K562 (cell line): ENCODE results near the gene ABI2. TPM values are rescaled to one million over a fixed set of nuclear protein-coding genes. Genes with fewer than 3 reads are reported as not detected.

Experiments
- ATAC-seq: fragments of 200-7000 bp; cut with Tn5 transposase; 3 replicates; pipeline ENCODE4 v1.9.1; 2020; ENCODE audit warnings: moderate library complexity
- BruUV-seq: library from RNA; stranded (reverse); fragments of 400-500 nt; replicated peaks from 2 replicates; lab custom pipeline; 2021; lab: Mats Ljungman, UMichigan
- CTCF ChIA-PET: fragments of 300-600 bp; formaldehyde crosslinking; extraction: SDS; loops from one replicate; lab custom pipeline; 2021; ENCODE audit warnings: low intra/inter-chr PET ratio; lab: Yijun Ruan, JAX
- POLR2A ChIA-PET: fragments of 300-600, 350-650 bp; sonication (Branson Sonifier 250); formaldehyde crosslinking; extraction: SDS; loops from one replicate; lab custom pipeline; 2021; ENCODE audit warnings: antibody characterized with exemption, inconsistent platforms; lab: Yijun Ruan, JAX
- DNase-seq, 4 experiments: peaks; one replicate each; pipeline versions ENCODE4 v3.0.0 to v3.0.0-alpha.2; 2011 to 2018; ENCODE audit warnings: low spot score in 3 of 4, mixed read lengths in 3 of 4; ENCODE audit errors: extremely low read depth in 1 of 4
- FAIRE-seq: peaks from 2 replicates; lab custom pipeline; 2011; peaks lifted over from hg19 to GRCh38; lab: Jason Lieb, UNC
- H2AFZ ChIP-seq: 2 replicates; pipeline ENCODE4 v1.6.0; 2011; ENCODE audit warnings: low read depth, low read length, control low read depth, inconsistent platforms
- H3K27ac ChIP-seq: fragments of 200-600 bp; 3 replicates; pipeline ENCODE4 v1.8.0; 2011; ENCODE audit warnings: low read depth, mild to moderate bottlenecking, control low read depth, inconsistent platforms, low read length, moderate library complexity, mixed read lengths; ENCODE audit errors: extremely low read depth
- H3K27me3 ChIP-seq, 2 experiments: fragments of 300-600 bp in 1 of 2; 2 replicates in 1 of 2; 3 replicates in 1 of 2; pipeline versions ENCODE4 v1.6.0 to v1.8.0; 2011; ENCODE audit warnings: inconsistent platforms in 2 of 2, low read length in 2 of 2, mild to moderate bottlenecking in 1 of 2, mixed read lengths in 1 of 2, moderate library complexity in 1 of 2; ENCODE audit not compliant: control insufficient read depth in 2 of 2, insufficient read depth in 2 of 2
- H3K36me3 ChIP-seq: fragments of 300-600 bp; 3 replicates; pipeline ENCODE4 v1.8.0; 2011; ENCODE audit warnings: mild to moderate bottlenecking, low read length, inconsistent platforms; ENCODE audit not compliant: control insufficient read depth, insufficient read depth
- H3K4me1 ChIP-seq, 2 experiments: fragments of 200-600 bp in 1 of 2; replicated peaks in 1 of 2; 2 replicates in 1 of 2; 3 replicates in 1 of 2; pipeline versions ENCODE4 v1.5.1 to v1.8.0; 2011; ENCODE audit warnings: inconsistent platforms in 2 of 2, low read length in 2 of 2, mild to moderate bottlenecking in 1 of 2, mixed read lengths in 1 of 2, moderate library complexity in 1 of 2; ENCODE audit not compliant: control insufficient read depth in 2 of 2, insufficient read depth in 2 of 2
- H3K4me2 ChIP-seq: 2 replicates; pipeline ENCODE4 v1.6.1; 2011; ENCODE audit warnings: low read length, control low read depth, inconsistent platforms, mixed read lengths; ENCODE audit not compliant: insufficient read depth
- H3K4me3 ChIP-seq: fragments of 200-600 bp; sonication (generic), shearing (Covaris generic); 2 replicates; pipeline ENCODE4 v1.5.1; 2016; ENCODE audit warnings: control low read depth, inconsistent platforms
- H3K79me2 ChIP-seq: fragments of 200-600 bp; 3 replicates; pipeline ENCODE4 v1.8.0; 2011; ENCODE audit warnings: low read length, inconsistent platforms; ENCODE audit not compliant: control insufficient read depth, insufficient read depth
- H3K9ac ChIP-seq, 2 experiments: 2 replicates each; pipeline versions ENCODE4 v1.6.0 to v1.6.1; 2011; ENCODE audit warnings: low read depth in 2 of 2, low read length in 2 of 2, control low read depth in 1 of 2, inconsistent platforms in 1 of 2, mild to moderate bottlenecking in 1 of 2, mixed read lengths in 1 of 2; ENCODE audit not compliant: insufficient read depth in 1 of 2
- H3K9me1 ChIP-seq: one replicate; pipeline ENCODE4 v1.6.0; 2011; ENCODE audit warnings: inconsistent platforms, mild to moderate bottlenecking, low read length, moderate library complexity; ENCODE audit not compliant: control insufficient read depth, insufficient read depth
- H3K9me3 ChIP-seq: replicated peaks from 2 replicates; pipeline ENCODE4 v1.5.1; 2011; ENCODE audit warnings: low read depth, low read length, inconsistent platforms; ENCODE audit not compliant: control insufficient read depth, insufficient read depth
- H4K20me1 ChIP-seq: replicated peaks from 2 replicates; pipeline ENCODE4 v1.6.1; 2011; ENCODE audit warnings: low read length, inconsistent platforms, mixed read lengths; ENCODE audit not compliant: control insufficient read depth, insufficient read depth
- MEF2D ChIP-seq: conservative IDR thresholded peaks from 2 replicates; pipeline ENCODE4 v1.6.1; 2016; ENCODE audit warnings: low read depth, missing genetic modification characterization, missing compliant biosample characterization
- RHOXF2B ChIP-seq: fragments of 250-450 bp; sonication (Bioruptor Pico); conservative IDR thresholded peaks from 2 replicates; pipeline ENCODE4 v1.5.1; 2021
- ZNF12 ChIP-seq: sonication (generic); formaldehyde crosslinking; IDR thresholded peaks from 2 replicates; pipeline ENCODE4 v1.4.0; 2020; ENCODE audit warnings: mild to moderate bottlenecking, missing genetic modification reagents
- ZNF239 ChIP-seq: fragments of 250-450 bp; sonication (Bioruptor Pico); IDR thresholded peaks from 2 replicates; pipeline ENCODE4 v1.4.0; 2020; ENCODE audit warnings: mild to moderate bottlenecking
- ZNF780A ChIP-seq: fragments of 250-450 bp; sonication (Bioruptor Pico); IDR thresholded peaks from 2 replicates; pipeline ENCODE4 v1.5.0; 2021; ENCODE audit warnings: mild to moderate bottlenecking
- WGBS: fragments of 100-300 bp; shearing (Covaris generic); methylation state at CpG from one replicate; pipeline ENCODE4 v1.1.6; 2016; ENCODE audit warnings: low coverage, mixed read lengths; ENCODE audit not compliant: insufficient coverage; ENCODE audit errors: missing lambda C conversion rate; 5-methylcytosine and 5-hydroxymethylcytosine counted together
- in situ Hi-C: fragments of 300-500 bp; cut with MboI; formaldehyde crosslinking; loops from 4 replicates; pipeline ENCODE4 v1.15.0; 2018; ENCODE audit warnings: inconsistent platforms, mixed read lengths
- intact Hi-C: fragments of 100-400 bp; cut with micrococcal nuclease; formaldehyde crosslinking; loops from 2 replicates; pipeline ENCODE4 v1.14.2; 2022
- polyA plus RNA-seq, 8 experiments: library from polyadenylated mRNA; depleted of rRNA in 4 of 8; stranded (reverse) in 5 of 8; unstranded in 3 of 8; fragments of >200 nt; fragmentation: Nextera tagmentation in 2 of 8; fragmentation: Illumina TruSeq in 1 of 8; extraction: Ambion mirVana in 2 of 8; extraction: Trizol in 1 of 8; gene quantifications; 2 replicates each; pipeline versions ENCODE4 v1.2.1 to v1.2.3, GENCODE V29; 2011 to 2014; ENCODE audit warnings: inconsistent platforms in 1 of 8, missing spikeins in 1 of 8
- total RNA-seq, 7 experiments: library from RNA; depleted of rRNA in 6 of 7; stranded (reverse); fragments of >200 nt in 6 of 7; fragmentation: Illumina TruSeq in 2 of 7; extraction: Trizol in 2 of 7; gene quantifications; 2 replicates each; pipeline versions ENCODE4 v1.2.1 to v1.2.3, GENCODE V29; 2011 to 2021; ENCODE audit warnings: low replicate concordance in 1 of 7
- TF ChIP-seq, protein P1 (sequence below), 3 experiments: IDR thresholded peaks in 2 of 3; conservative IDR thresholded peaks in 1 of 3; 2 replicates each; pipeline ENCODE4 v1.5.1; 2011 to 2012; ENCODE audit warnings: low read length in 3 of 3, mild to moderate bottlenecking in 3 of 3, control low read depth in 2 of 3, improper control_type of control experiment in 1 of 3, inconsistent platforms in 1 of 3, low read depth in 1 of 3, mixed read lengths in 1 of 3, moderate library complexity in 1 of 3; ENCODE audit not compliant: insufficient read depth in 2 of 3
- TF ChIP-seq, protein P2 (sequence below): fragments of 200-800 bp; sonication (Bioruptor generic); IDR thresholded peaks from 2 replicates; pipeline ENCODE4 v1.6.1; 2017; ENCODE audit warnings: missing genetic modification characterization, missing compliant biosample characterization
- TF ChIP-seq, protein P3 (sequence below): sonication (generic); formaldehyde crosslinking; IDR thresholded peaks from 2 replicates; pipeline ENCODE4 v1.8.0; 2022; ENCODE audit warnings: mild to moderate bottlenecking, missing genetic modification reagents
- TF ChIP-seq, protein P4 (sequence below), 2 experiments: fragments of 450-650 bp; IDR thresholded peaks; 2 replicates each; pipeline ENCODE4 v1.6.1; 2016; ENCODE audit warnings: mild to moderate bottlenecking in 2 of 2, borderline replicate concordance in 1 of 2, low read depth in 1 of 2, moderate library complexity in 1 of 2

ABI2 gene
- total and polyA plus RNA-seq, 9 of the 15 experiments (the other 6 are each of a cell fraction or from before 2014, with no cell fraction given): 5.3 to 24.3 (median 12.2) TPM

DNA sequence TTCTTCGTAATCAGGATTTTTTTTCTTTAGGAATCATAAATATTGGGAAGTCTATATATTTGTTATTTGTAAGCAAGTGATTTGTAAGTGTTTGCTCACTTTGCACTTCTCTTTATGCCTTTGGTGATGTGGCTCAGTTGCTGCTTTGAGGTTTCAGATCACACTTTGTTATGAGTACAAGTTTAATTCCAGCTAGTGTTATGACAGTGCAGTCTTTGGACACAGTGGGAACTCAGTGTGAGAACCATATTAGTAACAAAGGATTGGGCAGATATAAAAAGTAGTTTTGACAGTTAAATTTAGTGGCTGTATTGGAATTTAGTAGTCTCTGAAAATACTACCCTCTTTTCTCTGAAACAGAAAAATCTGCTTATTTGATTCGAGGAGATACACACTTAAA is 67.7 kb downstream of the ABI2 start:
- DNase-seq (no peak), ATAC-seq (no peak), FAIRE-seq (no peak)
- Histone ChIP-seq H3K9ac (no peak overlapping the region), H3K4me1 (no peaks in the 10 kb centered on the region; a peak in 1 of 5 replicates), H3K9me1 (no peaks in the 10 kb centered on the region), H2AFZ (no peak overlapping the region), H4K20me1 (no peaks in the 10 kb centered on the region), H3K4me2 (no peak overlapping the region), H3K36me3 (peaks cover 12% of the 10 kb centered on the region; the same call in 2 of the 3 replicates), H3K79me2 (no peaks in the 10 kb centered on the region), H3K27ac (no peak overlapping the region), H3K4me3 (no peak overlapping the region), H3K9me3 (no peaks in the 10 kb centered on the region), H3K27me3 (no peaks in the 10 kb centered on the region)
- POLR2A ChIA-PET: no interaction called here
- in situ Hi-C loops (no loop called here), intact Hi-C loops (no loop called here)
- 76% methylated on average over 2 of the region's 2 CpGs for WGBS
- BruUV-seq: no TSS peak
- CTCF ChIA-PET: no interaction called here
- no peak for TF ChIP-seq ZNF12 (CRISPR knock-in tag)
- TF ChIP-seq ZNF780A (CRISPR knock-in tag): no peak
- no peak for TF ChIP-seq MEF2D (tag)
- TF ChIP-seq RHOXF2B (CRISPR knock-in tag): no peak
- TF ChIP-seq, protein P1, sequence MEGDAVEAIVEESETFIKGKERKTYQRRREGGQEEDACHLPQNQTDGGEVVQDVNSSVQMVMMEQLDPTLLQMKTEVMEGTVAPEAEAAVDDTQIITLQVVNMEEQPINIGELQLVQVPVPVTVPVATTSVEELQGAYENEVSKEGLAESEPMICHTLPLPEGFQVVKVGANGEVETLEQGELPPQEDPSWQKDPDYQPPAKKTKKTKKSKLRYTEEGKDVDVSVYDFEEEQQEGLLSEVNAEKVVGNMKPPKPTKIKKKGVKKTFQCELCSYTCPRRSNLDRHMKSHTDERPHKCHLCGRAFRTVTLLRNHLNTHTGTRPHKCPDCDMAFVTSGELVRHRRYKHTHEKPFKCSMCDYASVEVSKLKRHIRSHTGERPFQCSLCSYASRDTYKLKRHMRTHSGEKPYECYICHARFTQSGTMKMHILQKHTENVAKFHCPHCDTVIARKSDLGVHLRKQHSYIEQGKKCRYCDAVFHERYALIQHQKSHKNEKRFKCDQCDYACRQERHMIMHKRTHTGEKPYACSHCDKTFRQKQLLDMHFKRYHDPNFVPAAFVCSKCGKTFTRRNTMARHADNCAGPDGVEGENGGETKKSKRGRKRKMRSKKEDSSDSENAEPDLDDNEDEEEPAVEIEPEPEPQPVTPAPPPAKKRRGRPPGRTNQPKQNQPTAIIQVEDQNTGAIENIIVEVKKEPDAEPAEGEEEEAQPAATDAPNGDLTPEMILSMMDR (IDR thresholded peaks at IDR 0.05 in 2 of 3, conservative IDR thresholded peaks at IDR 0.05 in 1 of 3; ENCODE audit: insufficient read depth in 2 of 3, low read depth in 1 of 3, low read length in 3 of 3): no peak
- TF ChIP-seq, protein P2, sequence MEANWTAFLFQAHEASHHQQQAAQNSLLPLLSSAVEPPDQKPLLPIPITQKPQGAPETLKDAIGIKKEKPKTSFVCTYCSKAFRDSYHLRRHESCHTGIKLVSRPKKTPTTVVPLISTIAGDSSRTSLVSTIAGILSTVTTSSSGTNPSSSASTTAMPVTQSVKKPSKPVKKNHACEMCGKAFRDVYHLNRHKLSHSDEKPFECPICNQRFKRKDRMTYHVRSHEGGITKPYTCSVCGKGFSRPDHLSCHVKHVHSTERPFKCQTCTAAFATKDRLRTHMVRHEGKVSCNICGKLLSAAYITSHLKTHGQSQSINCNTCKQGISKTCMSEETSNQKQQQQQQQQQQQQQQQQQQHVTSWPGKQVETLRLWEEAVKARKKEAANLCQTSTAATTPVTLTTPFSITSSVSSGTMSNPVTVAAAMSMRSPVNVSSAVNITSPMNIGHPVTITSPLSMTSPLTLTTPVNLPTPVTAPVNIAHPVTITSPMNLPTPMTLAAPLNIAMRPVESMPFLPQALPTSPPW (CRISPR knock-in tag): no peak
- TF ChIP-seq, protein P3, sequence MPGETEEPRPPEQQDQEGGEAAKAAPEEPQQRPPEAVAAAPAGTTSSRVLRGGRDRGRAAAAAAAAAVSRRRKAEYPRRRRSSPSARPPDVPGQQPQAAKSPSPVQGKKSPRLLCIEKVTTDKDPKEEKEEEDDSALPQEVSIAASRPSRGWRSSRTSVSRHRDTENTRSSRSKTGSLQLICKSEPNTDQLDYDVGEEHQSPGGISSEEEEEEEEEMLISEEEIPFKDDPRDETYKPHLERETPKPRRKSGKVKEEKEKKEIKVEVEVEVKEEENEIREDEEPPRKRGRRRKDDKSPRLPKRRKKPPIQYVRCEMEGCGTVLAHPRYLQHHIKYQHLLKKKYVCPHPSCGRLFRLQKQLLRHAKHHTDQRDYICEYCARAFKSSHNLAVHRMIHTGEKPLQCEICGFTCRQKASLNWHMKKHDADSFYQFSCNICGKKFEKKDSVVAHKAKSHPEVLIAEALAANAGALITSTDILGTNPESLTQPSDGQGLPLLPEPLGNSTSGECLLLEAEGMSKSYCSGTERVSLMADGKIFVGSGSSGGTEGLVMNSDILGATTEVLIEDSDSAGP (CRISPR knock-in tag): no peak
- no peak for TF ChIP-seq ZNF239
- TF ChIP-seq, protein P4, sequence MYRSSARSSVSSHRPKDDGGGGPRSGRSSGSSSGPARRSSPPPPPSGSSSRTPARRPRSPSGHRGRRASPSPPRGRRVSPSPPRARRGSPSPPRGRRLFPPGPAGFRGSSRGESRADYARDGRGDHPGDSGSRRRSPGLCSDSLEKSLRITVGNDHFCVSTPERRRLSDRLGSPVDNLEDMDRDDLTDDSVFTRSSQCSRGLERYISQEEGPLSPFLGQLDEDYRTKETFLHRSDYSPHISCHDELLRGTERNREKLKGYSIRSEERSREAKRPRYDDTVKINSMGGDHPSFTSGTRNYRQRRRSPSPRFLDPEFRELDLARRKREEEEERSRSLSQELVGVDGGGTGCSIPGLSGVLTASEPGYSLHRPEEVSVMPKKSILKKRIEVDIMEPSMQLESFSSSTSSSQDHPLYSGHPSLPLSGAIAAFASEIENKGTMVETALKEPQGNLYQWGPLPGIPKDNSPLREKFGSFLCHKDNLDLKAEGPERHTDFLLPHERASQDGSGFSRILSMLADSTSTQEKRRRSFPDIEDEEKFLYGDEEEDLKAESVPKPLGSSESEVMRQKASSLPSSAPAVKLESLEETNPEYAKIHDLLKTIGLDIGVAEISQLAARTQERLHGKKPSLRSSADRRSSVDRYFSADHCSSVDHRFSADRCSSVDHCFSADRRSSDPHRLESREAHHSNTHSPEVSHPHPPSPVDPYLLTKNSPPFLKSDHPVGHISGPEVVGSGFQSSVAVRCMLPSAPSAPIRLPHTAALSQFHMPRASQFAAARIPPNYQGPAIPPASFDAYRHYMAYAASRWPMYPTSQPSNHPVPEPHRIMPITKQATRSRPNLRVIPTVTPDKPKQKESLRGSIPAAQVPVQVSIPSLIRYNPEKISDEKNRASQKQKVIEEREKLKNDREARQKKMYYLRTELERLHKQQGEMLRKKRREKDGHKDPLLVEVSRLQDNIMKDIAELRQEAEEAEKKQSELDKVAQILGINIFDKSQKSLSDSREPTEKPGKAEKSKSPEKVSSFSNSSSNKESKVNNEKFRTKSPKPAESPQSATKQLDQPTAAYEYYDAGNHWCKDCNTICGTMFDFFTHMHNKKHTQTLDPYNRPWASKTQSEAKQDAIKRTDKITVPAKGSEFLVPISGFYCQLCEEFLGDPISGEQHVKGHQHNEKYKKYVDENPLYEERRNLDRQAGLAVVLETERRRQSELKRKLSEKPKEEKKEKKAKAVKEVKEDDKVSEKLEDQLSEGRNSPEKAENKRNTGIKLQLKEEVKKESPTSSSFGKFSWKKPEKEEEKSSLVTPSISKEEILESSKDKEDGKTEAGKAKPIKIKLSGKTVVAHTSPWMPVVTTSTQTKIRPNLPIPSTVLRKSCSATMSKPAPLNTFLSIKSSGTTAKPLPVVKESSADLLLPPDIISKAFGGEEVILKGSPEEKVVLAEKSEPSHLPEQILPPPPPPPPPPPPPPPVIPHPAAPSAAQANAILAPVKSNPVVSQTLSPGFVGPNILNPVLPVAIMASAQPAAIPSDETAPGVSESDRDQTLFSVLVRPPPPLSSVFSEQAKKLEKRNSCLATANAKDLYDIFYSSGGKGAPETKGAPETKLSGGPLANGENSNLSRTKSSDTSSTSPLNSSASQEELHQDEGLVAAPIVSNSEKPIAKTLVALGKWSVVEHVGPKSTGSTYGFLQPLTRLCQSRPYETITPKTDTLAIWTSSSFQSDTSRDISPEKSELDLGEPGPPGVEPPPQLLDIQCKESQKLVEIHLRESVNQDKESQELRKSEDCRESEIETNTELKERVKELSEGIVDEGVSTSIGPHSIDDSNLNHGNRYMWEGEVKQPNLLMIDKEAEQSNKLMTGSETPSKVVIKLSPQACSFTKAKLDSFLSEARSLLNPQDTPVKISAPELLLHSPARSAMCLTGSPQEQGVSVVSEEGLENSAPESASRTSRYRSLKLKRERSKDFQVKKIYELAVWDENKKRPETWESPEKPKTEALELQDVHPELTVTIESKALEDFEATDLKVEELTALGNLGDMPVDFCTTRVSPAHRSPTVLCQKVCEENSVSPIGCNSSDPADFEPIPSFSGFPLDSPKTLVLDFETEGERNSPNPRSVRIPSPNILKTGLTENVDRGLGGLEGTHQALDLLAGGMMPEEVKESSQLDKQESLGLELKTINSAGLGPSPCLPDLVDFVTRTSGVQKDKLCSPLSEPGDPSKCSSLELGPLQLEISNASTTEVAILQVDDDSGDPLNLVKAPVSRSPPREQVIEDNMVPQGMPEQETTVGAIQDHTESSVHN (IDR thresholded peaks at IDR 0.05; ENCODE audit: borderline replicate concordance in 1 of 2, low read depth in 1 of 2): no peak
